Endothelial cell of umbilical vein (primary cell): ENCODE data around the gene SPECC1L. TPM values are rescaled to one million over a fixed set of nuclear protein-coding genes. Genes with fewer than 3 reads are reported as not detected.

Experiments
- BruUV-seq: library from RNA; stranded (reverse); fragments of 400-500 nt; replicated peaks from 2 replicates; lab custom pipeline; 2021; lab: Mats Ljungman, UMichigan
- CTCF ChIA-PET: fragments of 300-600, 350-600 bp; sonication (Branson Sonifier 250); formaldehyde crosslinking; loops from one replicate; lab custom pipeline; 2021; ENCODE audit warnings: antibody characterized with exemption, inconsistent platforms; lab: Charles Lee
- POLR2A ChIA-PET: fragments of 300-600, 350-600 bp; sonication (Branson Sonifier 250); formaldehyde crosslinking; loops from one replicate; lab custom pipeline; 2021; ENCODE audit warnings: antibody characterized with exemption, inconsistent platforms; lab: Charles Lee
- DNase-seq: peaks from one replicate; pipeline ENCODE4 v3.0.0-alpha.2; 2011; ENCODE audit warnings: low read depth, low spot score
- FAIRE-seq: peaks from 2 replicates; lab custom pipeline; 2011; peaks lifted over from hg19 to GRCh38; lab: Jason Lieb, UNC
- H2AFZ ChIP-seq: 2 replicates; pipeline ENCODE4 v1.6.0; 2012; ENCODE audit warnings: low read depth, low read length, control low read depth, inconsistent platforms
- H3K27ac ChIP-seq: 2 replicates; pipeline ENCODE4 v1.5.1; 2011; ENCODE audit warnings: low read depth, mild to moderate bottlenecking, control low read depth, low read length, moderate library complexity; ENCODE audit not compliant: insufficient read depth
- H3K27me3 ChIP-seq, 2 experiments: 2 replicates each; pipeline versions ENCODE4 v1.6.0 to v1.6.1; 2011; ENCODE audit warnings: low read length in 2 of 2, mixed read lengths in 1 of 2; ENCODE audit not compliant: control insufficient read depth in 2 of 2, insufficient read depth in 2 of 2
- H3K36me3 ChIP-seq, 2 experiments: 2 replicates in 1 of 2; 3 replicates in 1 of 2; pipeline ENCODE4 v1.5.1; 2011; ENCODE audit warnings: low read length in 2 of 2, mild to moderate bottlenecking in 1 of 2, moderate library complexity in 1 of 2; ENCODE audit not compliant: control insufficient read depth in 2 of 2, insufficient read depth in 2 of 2; ENCODE audit errors: extremely low read depth in 1 of 2
- H3K4me1 ChIP-seq: 3 replicates; pipeline ENCODE4 v1.5.1; 2011; ENCODE audit warnings: mild to moderate bottlenecking, low read length; ENCODE audit not compliant: control insufficient read depth, insufficient read depth; ENCODE audit errors: extremely low read depth
- H3K4me2 ChIP-seq: 2 replicates; pipeline ENCODE4 v1.6.1; 2011; ENCODE audit warnings: low read length, control low read depth, mixed read lengths; ENCODE audit not compliant: insufficient read depth
- H3K4me3 ChIP-seq, 3 experiments: fragments of 200-600 bp in 1 of 3; sonication (generic), shearing (Covaris generic) in 1 of 3; replicated peaks in 1 of 3; 2 replicates each; pipeline ENCODE4 v1.5.1; 2011 to 2016; ENCODE audit warnings: control low read depth in 3 of 3, low read length in 3 of 3, mild to moderate bottlenecking in 2 of 3, inconsistent platforms in 1 of 3, low read depth in 1 of 3, moderate library complexity in 1 of 3; ENCODE audit not compliant: insufficient read depth in 1 of 3
- H3K79me2 ChIP-seq: 2 replicates; pipeline ENCODE4 v1.6.0; 2012; ENCODE audit warnings: low read length, inconsistent platforms; ENCODE audit not compliant: control insufficient read depth, insufficient read depth
- H3K9ac ChIP-seq: replicated peaks from 2 replicates; pipeline ENCODE3; 2011; ENCODE audit warnings: low read length, control low read depth; ENCODE audit not compliant: insufficient read depth; ENCODE audit errors: extremely low read depth
- H3K9me1 ChIP-seq: replicated peaks from 3 replicates; pipeline ENCODE4 v1.6.0; 2011; ENCODE audit warnings: mild to moderate bottlenecking, low read length; ENCODE audit not compliant: control insufficient read depth, insufficient read depth; ENCODE audit errors: extremely low read depth
- H3K9me3 ChIP-seq: replicated peaks from 2 replicates; pipeline ENCODE4 v1.5.1; 2012; ENCODE audit warnings: low read length, inconsistent platforms; ENCODE audit not compliant: control insufficient read depth, insufficient read depth
- H4K20me1 ChIP-seq: replicated peaks from 2 replicates; pipeline ENCODE3; 2011; ENCODE audit warnings: mild to moderate bottlenecking, low read length; ENCODE audit not compliant: control insufficient read depth, insufficient read depth; ENCODE audit errors: extremely low read depth
- CTCF ChIP-seq, 2 donors: IDR thresholded peaks; 1 replicate in 1 of 2; 2 replicates in 1 of 2; pipeline ENCODE4 v1.5.1; 2011; ENCODE audit warnings: low read length in 2 of 2, mild to moderate bottlenecking in 2 of 2, moderate library complexity in 2 of 2, control low read depth in 1 of 2, inconsistent platforms in 1 of 2, low read depth in 1 of 2; ENCODE audit not compliant: insufficient read depth in 1 of 2; ENCODE audit errors: extremely low read depth in 1 of 2
- EZH2 ChIP-seq: IDR thresholded peaks from 2 replicates; pipeline ENCODE4 v1.6.1; 2012; ENCODE audit warnings: borderline replicate concordance, low read depth, mild to moderate bottlenecking, moderate library complexity, low read length, inconsistent platforms; ENCODE audit not compliant: severe bottlenecking
- FOS ChIP-seq: IDR thresholded peaks from 2 replicates; pipeline ENCODE4 v1.6.1; 2011; ENCODE audit warnings: mild to moderate bottlenecking, low read length, moderate library complexity, borderline replicate concordance; ENCODE audit not compliant: insufficient read depth
- GATA2 ChIP-seq: IDR thresholded peaks from 2 replicates; pipeline ENCODE4 v1.7.0; 2011; ENCODE audit warnings: low read depth, mild to moderate bottlenecking, moderate library complexity, mixed read lengths, low read length; ENCODE audit not compliant: insufficient read length, insufficient read depth
- JUN ChIP-seq: IDR thresholded peaks from 2 replicates; pipeline ENCODE4 v1.6.1; 2011; ENCODE audit warnings: borderline replicate concordance, low read depth; ENCODE audit not compliant: insufficient read length, insufficient read depth
- MAX ChIP-seq: IDR thresholded peaks from 2 replicates; pipeline ENCODE4 v1.6.1; 2011; ENCODE audit not compliant: insufficient read depth, insufficient read length
- MYC ChIP-seq: IDR thresholded peaks from one replicate; pipeline ENCODE4 v1.6.1; 2011; ENCODE audit warnings: mild to moderate bottlenecking, low read depth, low read length
- POLR2A ChIP-seq: IDR thresholded peaks from 2 replicates; pipeline ENCODE4 v1.6.1; 2012; ENCODE audit warnings: low read depth, mild to moderate bottlenecking, control low read depth, low read length
- POLR2AphosphoS5 ChIP-seq: IDR thresholded peaks from 2 replicates; pipeline ENCODE4 v1.6.1; 2012; ENCODE audit warnings: low read depth, mild to moderate bottlenecking, control low read depth, low read length, moderate library complexity; ENCODE audit not compliant: insufficient read depth
- dilution Hi-C: fragments of 300-500 bp; cut with MboI; formaldehyde crosslinking; loops from one replicate; pipeline ENCODE4 v1.15.0; 2019; ENCODE audit warnings: low sequenced_read_pairs; ENCODE audit not compliant: extremely low pct_ligation_motif_present
- intact Hi-C: fragments of 100-400 bp; cut with micrococcal nuclease; formaldehyde crosslinking; loops from one replicate; pipeline ENCODE4 v1.10.0; 2022
- polyA plus RNA-seq, 4 experiments: library from polyadenylated mRNA; depleted of rRNA in 3 of 4; stranded (reverse) in 3 of 4; unstranded in 1 of 4; fragments of >200 nt; gene quantifications; 2 replicates each; pipeline versions ENCODE4 v1.2.1 to v1.2.3, GENCODE V29; 2011 to 2012; ENCODE audit warnings: missing spikeins in 1 of 4
- total RNA-seq: library from RNA; stranded (reverse); gene quantifications from 2 replicates; pipeline ENCODE4 v1.2.3, GENCODE V29; 2021

Gene SPECC1L
- total and polyA plus RNA-seq, 2 donors (not counting 3 experiments of a cell fraction or from before 2014, with no cell fraction given), result 22.8 to 79.3 TPM

- intact Hi-C loops (loop anchor here (1.0 kb wide), 2 partner anchors 80 to 102 kb away; no protein-coding TSS in a partner anchor), dilution Hi-C loops (no loop called here)
- no peaks in the 10 kb centered on the region for H4K20me1 ChIP-seq
- ChIA-PET POLR2A (no interaction called here), CTCF (interaction anchor here (0.8 to 7.7 kb wide), 22 partner anchors 8 to 106 kb away, joined by 3 to 64 read pairs (median 5); no protein-coding TSS in a partner anchor)
- no peak for FAIRE-seq
- H3K27ac ChIP-seq, result no peak overlapping the region
- H3K4me2 ChIP-seq, result peak overlapping the region; percentile 42
- H3K9me3 ChIP-seq, result no peaks in the 10 kb centered on the region
- H3K79me2 ChIP-seq, result no peaks in the 10 kb centered on the region
- peak; percentile 44 for DNase-seq
- H3K9me1 ChIP-seq, result no peaks in the 10 kb centered on the region
- peak overlapping the region; percentile 57 for H2AFZ ChIP-seq
- peak; percentile 27 for TF ChIP-seq POLR2AphosphoS5
- peak; percentile 73 to 85 for TF ChIP-seq CTCF (IDR thresholded peaks at IDR 0.05; ENCODE audit: extremely low read depth in 1 of 2, insufficient read depth in 1 of 2, low read depth in 1 of 2, low read length in 2 of 2)
- no peak for TF ChIP-seq EZH2
- TF ChIP-seq FOS, result no peak
- no peak for TF ChIP-seq POLR2A
- TF ChIP-seq GATA2, result no peak
- no peak for TF ChIP-seq MYC
- no peak for TF ChIP-seq JUN
- TF ChIP-seq MAX, result no peak
- H3K4me3 ChIP-seq, result peak overlapping the region in 2 of 3 experiments; percentile 34 to 82
- no TSS peak for BruUV-seq
- no peaks in the 10 kb centered on the region for H3K27me3 ChIP-seq
- H3K36me3 ChIP-seq, result peaks cover 0 to 2% of the 10 kb centered on the region in 2 experiments
- H3K4me1 ChIP-seq, result peaks cover 27% of the 10 kb centered on the region
- H3K9ac ChIP-seq, result no peak overlapping the region
Observed at GRCh38 chr22:24423519-24424000, 152.9 kb downstream of the SPECC1L start.
